Suppressor macrophage treated with lipopolysaccharide for 1 hour (primary cell): ENCODE results near the gene CRB1.

ENCODE experiments used
- DNase-seq, 3 donors: peaks; one replicate each; pipeline ENCODE4 v3.0.0-alpha.2; 2020 to 2022

Gene CRB1

GRCh38 chr1:197351821-197352440 lies 83.9 kb downstream of the CRB1 start:
- no peak for DNase-seq

- no peak for DNase-seq
Observed at GRCh38 chr1:197355248-197355995, 87.4 kb downstream of the CRB1 start.

GRCh38 chr1:197356723-197357533 lies 88.9 kb downstream of the CRB1 start:
- peak; percentile 57 to 58 (median 58) for DNase-seq

- no peak for DNase-seq
Observed at GRCh38 chr1:197358959-197359358, 90.9 kb downstream of the CRB1 start.

- DNase-seq: no peak
Observed at GRCh38 chr1:197360068-197360467, 92.0 kb downstream of the CRB1 start.

GRCh38 chr1:197362871-197363270 lies 94.8 kb downstream of the CRB1 start:
- DNase-seq: no peak

- no peak for DNase-seq
Observed at GRCh38 chr1:197363855-197364254, 95.8 kb downstream of the CRB1 start.

- DNase-seq: no peak
Observed at GRCh38 chr1:197366996-197367395, 98.9 kb downstream of the CRB1 start.

GRCh38 chr1:197367627-197368026 lies 99.6 kb downstream of the CRB1 start:
- DNase-seq: no peak

- DNase-seq: no peak
Observed at GRCh38 chr1:197374428-197374827, 106.4 kb downstream of the CRB1 start.

GRCh38 chr1:197384471-197384870 lies 116.4 kb downstream of the CRB1 start:
- no peak for DNase-seq

- no peak for DNase-seq
Observed at GRCh38 chr1:197388801-197389200, 120.7 kb downstream of the CRB1 start.

- DNase-seq: no peak
Observed at GRCh38 chr1:197390856-197391255, 122.8 kb downstream of the CRB1 start.

- DNase-seq: peak in 2 of 3 donors; percentile 1 to 5
Observed at GRCh38 chr1:197391303-197392226, 123.5 kb downstream of the CRB1 start.

GRCh38 chr1:197392541-197392940 lies 124.5 kb downstream of the CRB1 start:
- DNase-seq: no peak

GRCh38 chr1:197393105-197393504 lies 125.1 kb downstream of the CRB1 start:
- DNase-seq: no peak

GRCh38 chr1:197393772-197394171 lies 125.7 kb downstream of the CRB1 start:
- DNase-seq: no peak

- no peak for DNase-seq
Observed at GRCh38 chr1:197394831-197395608, 127.0 kb downstream of the CRB1 start.

- DNase-seq: no peak
Observed at GRCh38 chr1:197397895-197398294, 129.8 kb downstream of the CRB1 start.

- peak; percentile 39 to 62 (median 61) for DNase-seq
Observed at GRCh38 chr1:197399755-197400521, 131.9 kb downstream of the CRB1 start.

- no peak for DNase-seq
Observed at GRCh38 chr1:197400522-197400902, 132.5 kb downstream of the CRB1 start.
